H9 (cell line): Measurements from ENCODE around the gene IPO11. TPM values are rescaled to one million over a fixed set of nuclear protein-coding genes. Genes with fewer than 3 reads are reported as not detected.

Experiments
- DNase-seq: peaks from one replicate; pipeline ENCODE4 v3.0.0-alpha.2; 2017
- H2AFZ ChIP-seq: one replicate; pipeline ENCODE4 v1.6.1; 2013; ENCODE audit warnings: mild to moderate bottlenecking, low read length, control low read depth, moderate library complexity
- H2AK5ac ChIP-seq: 2 replicates; pipeline ENCODE4 v1.6.1; 2013; ENCODE audit warnings: low read length, control low read depth, mixed read lengths; ENCODE audit not compliant: insufficient read length
- H2BK120ac ChIP-seq: one replicate; pipeline ENCODE4 v1.6.1; 2013; ENCODE audit warnings: low read depth, mild to moderate bottlenecking, low read length, control low read depth, inconsistent platforms; ENCODE audit not compliant: poor library complexity, severe bottlenecking
- H2BK12ac ChIP-seq: 2 replicates; pipeline ENCODE4 v1.6.1; 2013; ENCODE audit warnings: low read length, control low read depth, mixed read lengths, low read depth; ENCODE audit not compliant: insufficient read length
- H2BK15ac ChIP-seq: 2 replicates; pipeline ENCODE4 v1.6.1; 2013; ENCODE audit warnings: low read depth, low read length, control low read depth
- H2BK20ac ChIP-seq: one replicate; pipeline ENCODE4 v1.6.1; 2013; ENCODE audit warnings: low read depth, mild to moderate bottlenecking, low read length, control low read depth, inconsistent platforms; ENCODE audit not compliant: poor library complexity, severe bottlenecking
- H2BK5ac ChIP-seq: 2 replicates; pipeline ENCODE4 v1.6.1; 2013; ENCODE audit warnings: low read length, control low read depth, mixed read lengths; ENCODE audit not compliant: insufficient read length
- H3K14ac ChIP-seq: 2 replicates; pipeline ENCODE4 v1.6.1; 2013; ENCODE audit warnings: low read length, control low read depth; ENCODE audit not compliant: insufficient read depth
- H3K18ac ChIP-seq: 2 replicates; pipeline ENCODE4 v1.6.1; 2013; ENCODE audit warnings: low read depth, mild to moderate bottlenecking, mixed read lengths, low read length, control low read depth; ENCODE audit not compliant: insufficient read length
- H3K23ac ChIP-seq: 2 replicates; pipeline ENCODE4 v1.6.1; 2013; ENCODE audit warnings: low read length, control low read depth, mixed read lengths, low read depth; ENCODE audit not compliant: insufficient read length
- H3K23me2 ChIP-seq: 2 replicates; pipeline ENCODE4 v1.6.1; 2013; ENCODE audit warnings: low read depth, mild to moderate bottlenecking, mixed read lengths, low read length, control low read depth; ENCODE audit not compliant: insufficient read length, poor library complexity, severe bottlenecking
- H3K27ac ChIP-seq: 2 replicates; pipeline ENCODE4 v1.5.1; 2013; ENCODE audit warnings: low read length, control low read depth, mixed read lengths, low read depth; ENCODE audit not compliant: insufficient read length
- H3K27me3 ChIP-seq: 2 replicates; pipeline ENCODE4 v1.6.1; 2013; ENCODE audit warnings: low read length, control low read depth, inconsistent platforms; ENCODE audit not compliant: insufficient read depth
- H3K4ac ChIP-seq: 2 replicates; pipeline ENCODE4 v1.6.1; 2013; ENCODE audit warnings: low read depth, mild to moderate bottlenecking, control low read depth, inconsistent platforms, low read length, moderate library complexity
- H3K4me1 ChIP-seq: 2 replicates; pipeline ENCODE4 v1.6.1; 2013; ENCODE audit warnings: low read length, control low read depth, inconsistent platforms; ENCODE audit not compliant: insufficient read depth
- H3K4me2 ChIP-seq: 2 replicates; pipeline ENCODE4 v1.6.1; 2013; ENCODE audit warnings: low read length, control low read depth, mixed read lengths; ENCODE audit not compliant: insufficient read length, insufficient read depth
- H3K56ac ChIP-seq: 2 replicates; pipeline ENCODE4 v1.6.1; 2013; ENCODE audit warnings: low read depth, mild to moderate bottlenecking, mixed read lengths, low read length, control low read depth; ENCODE audit not compliant: insufficient read length
- H3K79me1 ChIP-seq: 2 replicates; pipeline ENCODE4 v1.6.1; 2013; ENCODE audit warnings: low read depth, mild to moderate bottlenecking, moderate library complexity, low read length, control low read depth, inconsistent platforms; ENCODE audit not compliant: insufficient read depth, poor library complexity, severe bottlenecking
- H3K79me2 ChIP-seq: 2 replicates; pipeline ENCODE4 v1.6.1; 2013; ENCODE audit warnings: low read length, control low read depth, inconsistent platforms; ENCODE audit not compliant: insufficient read depth
- H3K9ac ChIP-seq: 2 replicates; pipeline ENCODE4 v1.6.1; 2013; ENCODE audit warnings: low read length, control low read depth, mixed read lengths; ENCODE audit not compliant: insufficient read length; ENCODE audit errors: extremely low read depth
- H3K9me3 ChIP-seq: one replicate; pipeline ENCODE4 v1.6.1; 2013; ENCODE audit warnings: low read depth, low read length, inconsistent platforms; ENCODE audit not compliant: control insufficient read depth
- H3T11ph ChIP-seq: one replicate; pipeline ENCODE4 v1.6.1; 2013; ENCODE audit warnings: mild to moderate bottlenecking, low read length, control low read depth, inconsistent platforms
- H4K20me1 ChIP-seq: one replicate; pipeline ENCODE4 v1.6.1; 2013; ENCODE audit not compliant: control insufficient read depth, insufficient read length, insufficient read depth
- H4K5ac ChIP-seq: 2 replicates; pipeline ENCODE4 v1.6.1; 2013; ENCODE audit warnings: low read depth, mild to moderate bottlenecking, mixed read lengths, low read length, control low read depth; ENCODE audit not compliant: insufficient read length
- H4K8ac ChIP-seq: replicated peaks from 2 replicates; pipeline ENCODE4 v1.6.1; 2013; ENCODE audit warnings: low read length, control low read depth, mixed read lengths, low read depth; ENCODE audit not compliant: insufficient read length
- H4K91ac ChIP-seq: 2 replicates; pipeline ENCODE4 v1.6.1; 2013; ENCODE audit warnings: low read depth, mild to moderate bottlenecking, moderate library complexity, mixed read lengths, low read length, control low read depth; ENCODE audit not compliant: insufficient read length
- H3K27ac Mint-ChIP-seq, 3 experiments: 2 replicates in 2 of 3; 3 replicates in 1 of 3; pipeline ENCODE4 v1.8.0; 2020 to 2021; ENCODE audit warnings: mixed read lengths in 3 of 3, mild to moderate bottlenecking in 1 of 3, moderate library complexity in 1 of 3
- H3K27me3 Mint-ChIP-seq: 2 replicates; pipeline ENCODE4 v1.8.0; 2021; ENCODE audit warnings: low read depth, mild to moderate bottlenecking, moderate library complexity, mixed read lengths
- H3K36me3 Mint-ChIP-seq, 3 experiments: 2 replicates in 2 of 3; 3 replicates in 1 of 3; pipeline ENCODE4 v1.8.0; 2020 to 2021; ENCODE audit warnings: low read depth in 3 of 3, mixed read lengths in 3 of 3; ENCODE audit not compliant: insufficient read depth in 1 of 3
- H3K4me1 Mint-ChIP-seq, 2 experiments: 2 replicates each; pipeline ENCODE4 v1.8.0; 2020; ENCODE audit warnings: mixed read lengths in 2 of 2
- H3K4me3 Mint-ChIP-seq, 2 experiments: 2 replicates in 1 of 2; 3 replicates in 1 of 2; pipeline ENCODE4 v1.8.0; 2020 to 2021; ENCODE audit warnings: mild to moderate bottlenecking in 2 of 2, mixed read lengths in 2 of 2, moderate library complexity in 1 of 2
- H3K9me3 Mint-ChIP-seq, 2 experiments: 2 replicates in 1 of 2; 3 replicates in 1 of 2; pipeline ENCODE4 v1.8.0; 2020; ENCODE audit warnings: mild to moderate bottlenecking in 2 of 2, mixed read lengths in 2 of 2, moderate library complexity in 1 of 2
- WGBS: extraction: QIAGEN DNeasy Blood & Tissue Kit; methylation state at CpG from one replicate; pipeline ENCODE4 v1.1.7; 2013; ENCODE audit warnings: missing lambda C conversion rate, low lambda C conversion rate, mixed read lengths; ENCODE audit not compliant: insufficient read length; ENCODE audit errors: extremely low coverage; 5-methylcytosine and 5-hydroxymethylcytosine counted together
- total RNA-seq: library from RNA; stranded (reverse); gene quantifications from 2 replicates; pipeline ENCODE4 v1.2.1, GENCODE V29; 2021
- TF ChIP-seq, protein P1 (sequence below): fragments of 200-600 bp; sonication (generic); conservative IDR thresholded peaks from 3 replicates; pipeline ENCODE4 v1.8.0; 2021; ENCODE audit warnings: antibody characterized with exemption, mild to moderate bottlenecking

IPO11 gene
- total RNA-seq, 1 experiment from 2014 or later, result 63.0 TPM

GRCh38 chr5:62649476-62650113 lies 237.0 kb downstream of the IPO11 start:
- peaks cover 12 to 13% of the 10 kb centered on the region in 2 experiments for H3K4me1 Mint-ChIP-seq
- WGBS, result no CpG with 5 or more reads among the region's 4 CpGs
- H2AK5ac ChIP-seq, result no peak overlapping the region
- no peak overlapping the region for H2BK15ac ChIP-seq
- H3K27ac ChIP-seq, result no peak overlapping the region
- TF ChIP-seq, protein P1, sequence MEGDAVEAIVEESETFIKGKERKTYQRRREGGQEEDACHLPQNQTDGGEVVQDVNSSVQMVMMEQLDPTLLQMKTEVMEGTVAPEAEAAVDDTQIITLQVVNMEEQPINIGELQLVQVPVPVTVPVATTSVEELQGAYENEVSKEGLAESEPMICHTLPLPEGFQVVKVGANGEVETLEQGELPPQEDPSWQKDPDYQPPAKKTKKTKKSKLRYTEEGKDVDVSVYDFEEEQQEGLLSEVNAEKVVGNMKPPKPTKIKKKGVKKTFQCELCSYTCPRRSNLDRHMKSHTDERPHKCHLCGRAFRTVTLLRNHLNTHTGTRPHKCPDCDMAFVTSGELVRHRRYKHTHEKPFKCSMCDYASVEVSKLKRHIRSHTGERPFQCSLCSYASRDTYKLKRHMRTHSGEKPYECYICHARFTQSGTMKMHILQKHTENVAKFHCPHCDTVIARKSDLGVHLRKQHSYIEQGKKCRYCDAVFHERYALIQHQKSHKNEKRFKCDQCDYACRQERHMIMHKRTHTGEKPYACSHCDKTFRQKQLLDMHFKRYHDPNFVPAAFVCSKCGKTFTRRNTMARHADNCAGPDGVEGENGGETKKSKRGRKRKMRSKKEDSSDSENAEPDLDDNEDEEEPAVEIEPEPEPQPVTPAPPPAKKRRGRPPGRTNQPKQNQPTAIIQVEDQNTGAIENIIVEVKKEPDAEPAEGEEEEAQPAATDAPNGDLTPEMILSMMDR, result no peak
- peak overlapping the region in 1 of 3 experiments; percentile 78; a peak in 1 of 7 replicates for H3K27ac Mint-ChIP-seq
- H4K20me1 ChIP-seq, result no peaks in the 10 kb centered on the region
- no peak overlapping the region for H3K4ac ChIP-seq
- H3T11ph ChIP-seq, result no peak overlapping the region
- H3K9ac ChIP-seq, result no peak overlapping the region
- no peak overlapping the region for H3K56ac ChIP-seq
- H3K9me3 Mint-ChIP-seq, result peaks cover 3 to 4% of the 10 kb centered on the region in 2 experiments
- H3K23ac ChIP-seq, result no peak overlapping the region
- peaks cover 1 to 7% (median 2%) of the 10 kb centered on the region in 3 experiments; a peak in 5 of 7 replicates for H3K36me3 Mint-ChIP-seq
- no peak overlapping the region for H4K91ac ChIP-seq
- H2BK12ac ChIP-seq, result no peak overlapping the region
- H3K79me2 ChIP-seq, result no peaks in the 10 kb centered on the region
- H4K8ac ChIP-seq, result no peak overlapping the region
- H4K5ac ChIP-seq, result no peak overlapping the region
- H3K4me2 ChIP-seq, result no peak overlapping the region
- H3K18ac ChIP-seq, result no peak overlapping the region
- no peak overlapping the region; the same call in 1 of the 2 replicates for H3K14ac ChIP-seq
- no peaks in the 10 kb centered on the region for H3K23me2 ChIP-seq
- DNase-seq, result no peak
- no peaks in the 10 kb centered on the region for H3K9me3 ChIP-seq
- no peak overlapping the region for H2BK5ac ChIP-seq
- no peaks in the 10 kb centered on the region for H3K79me1 ChIP-seq
- no peaks in the 10 kb centered on the region for H3K27me3 Mint-ChIP-seq
- no peak overlapping the region for H2BK120ac ChIP-seq
- H2AFZ ChIP-seq, result no peak overlapping the region
- no peak overlapping the region for H3K4me3 Mint-ChIP-seq
- no peak overlapping the region for H2BK20ac ChIP-seq
- peaks cover 7% of the 10 kb centered on the region; the same call in 1 of the 2 replicates for H3K4me1 ChIP-seq
- H3K27me3 ChIP-seq, result no peaks in the 10 kb centered on the region
